K562 (cell line): Measurements from ENCODE around the gene TMEM53. TPM values are rescaled to one million over a fixed set of nuclear protein-coding genes. Genes with fewer than 3 reads are reported as not detected.

Experiments
- ATAC-seq: fragments of 200-7000 bp; cut with Tn5 transposase; 3 replicates; pipeline ENCODE4 v1.9.1; 2020; ENCODE audit warnings: moderate library complexity
- BruUV-seq: library from RNA; stranded (reverse); fragments of 400-500 nt; replicated peaks from 2 replicates; lab custom pipeline; 2021; lab: Mats Ljungman, UMichigan
- CTCF ChIA-PET: fragments of 300-600 bp; formaldehyde crosslinking; extraction: SDS; loops from one replicate; lab custom pipeline; 2021; ENCODE audit warnings: low intra/inter-chr PET ratio; lab: Yijun Ruan, JAX
- POLR2A ChIA-PET: fragments of 300-600, 350-650 bp; sonication (Branson Sonifier 250); formaldehyde crosslinking; extraction: SDS; loops from one replicate; lab custom pipeline; 2021; ENCODE audit warnings: antibody characterized with exemption, inconsistent platforms; lab: Yijun Ruan, JAX
- DNase-seq, 4 experiments: peaks; one replicate each; pipeline versions ENCODE4 v3.0.0 to v3.0.0-alpha.2; 2011 to 2018; ENCODE audit warnings: low spot score in 3 of 4, mixed read lengths in 3 of 4; ENCODE audit errors: extremely low read depth in 1 of 4
- FAIRE-seq: peaks from 2 replicates; lab custom pipeline; 2011; peaks lifted over from hg19 to GRCh38; lab: Jason Lieb, UNC
- H2AFZ ChIP-seq: 2 replicates; pipeline ENCODE4 v1.6.0; 2011; ENCODE audit warnings: low read depth, low read length, control low read depth, inconsistent platforms
- H3K27ac ChIP-seq: fragments of 200-600 bp; 3 replicates; pipeline ENCODE4 v1.8.0; 2011; ENCODE audit warnings: low read depth, mild to moderate bottlenecking, control low read depth, inconsistent platforms, low read length, moderate library complexity, mixed read lengths; ENCODE audit errors: extremely low read depth
- H3K27me3 ChIP-seq, 2 experiments: fragments of 300-600 bp in 1 of 2; 2 replicates in 1 of 2; 3 replicates in 1 of 2; pipeline versions ENCODE4 v1.6.0 to v1.8.0; 2011; ENCODE audit warnings: inconsistent platforms in 2 of 2, low read length in 2 of 2, mild to moderate bottlenecking in 1 of 2, mixed read lengths in 1 of 2, moderate library complexity in 1 of 2; ENCODE audit not compliant: control insufficient read depth in 2 of 2, insufficient read depth in 2 of 2
- H3K36me3 ChIP-seq: fragments of 300-600 bp; 3 replicates; pipeline ENCODE4 v1.8.0; 2011; ENCODE audit warnings: mild to moderate bottlenecking, low read length, inconsistent platforms; ENCODE audit not compliant: control insufficient read depth, insufficient read depth
- H3K4me1 ChIP-seq, 2 experiments: fragments of 200-600 bp in 1 of 2; replicated peaks in 1 of 2; 2 replicates in 1 of 2; 3 replicates in 1 of 2; pipeline versions ENCODE4 v1.5.1 to v1.8.0; 2011; ENCODE audit warnings: inconsistent platforms in 2 of 2, low read length in 2 of 2, mild to moderate bottlenecking in 1 of 2, mixed read lengths in 1 of 2, moderate library complexity in 1 of 2; ENCODE audit not compliant: control insufficient read depth in 2 of 2, insufficient read depth in 2 of 2
- H3K4me2 ChIP-seq: 2 replicates; pipeline ENCODE4 v1.6.1; 2011; ENCODE audit warnings: low read length, control low read depth, inconsistent platforms, mixed read lengths; ENCODE audit not compliant: insufficient read depth
- H3K4me3 ChIP-seq: fragments of 200-600 bp; sonication (generic), shearing (Covaris generic); 2 replicates; pipeline ENCODE4 v1.5.1; 2016; ENCODE audit warnings: control low read depth, inconsistent platforms
- H3K79me2 ChIP-seq: fragments of 200-600 bp; 3 replicates; pipeline ENCODE4 v1.8.0; 2011; ENCODE audit warnings: low read length, inconsistent platforms; ENCODE audit not compliant: control insufficient read depth, insufficient read depth
- H3K9ac ChIP-seq, 2 experiments: 2 replicates each; pipeline versions ENCODE4 v1.6.0 to v1.6.1; 2011; ENCODE audit warnings: low read depth in 2 of 2, low read length in 2 of 2, control low read depth in 1 of 2, inconsistent platforms in 1 of 2, mild to moderate bottlenecking in 1 of 2, mixed read lengths in 1 of 2; ENCODE audit not compliant: insufficient read depth in 1 of 2
- H3K9me1 ChIP-seq: one replicate; pipeline ENCODE4 v1.6.0; 2011; ENCODE audit warnings: inconsistent platforms, mild to moderate bottlenecking, low read length, moderate library complexity; ENCODE audit not compliant: control insufficient read depth, insufficient read depth
- H3K9me3 ChIP-seq: replicated peaks from 2 replicates; pipeline ENCODE4 v1.5.1; 2011; ENCODE audit warnings: low read depth, low read length, inconsistent platforms; ENCODE audit not compliant: control insufficient read depth, insufficient read depth
- H4K20me1 ChIP-seq: replicated peaks from 2 replicates; pipeline ENCODE4 v1.6.1; 2011; ENCODE audit warnings: low read length, inconsistent platforms, mixed read lengths; ENCODE audit not compliant: control insufficient read depth, insufficient read depth
- PBX2 ChIP-seq, 2 experiments: IDR thresholded peaks in 1 of 2; conservative IDR thresholded peaks in 1 of 2; 2 replicates each; pipeline ENCODE4 v1.6.1; 2016; ENCODE audit warnings: low read depth in 2 of 2, mild to moderate bottlenecking in 1 of 2, missing compliant biosample characterization in 1 of 2, missing genetic modification characterization in 1 of 2, moderate library complexity in 1 of 2
- RBM39 ChIP-seq: fragments of 200-400 bp; formaldehyde crosslinking; optimal IDR thresholded peaks from 2 replicates; pipeline ENCODE3; 2018; ENCODE audit warnings: low read depth, low read length
- TFAP4 ChIP-seq: sonication (generic); formaldehyde crosslinking; IDR thresholded peaks from 2 replicates; pipeline ENCODE4 v1.8.0; 2022; ENCODE audit warnings: missing genetic modification reagents, mild to moderate bottlenecking, moderate library complexity, borderline replicate concordance
- ZNF280A ChIP-seq: fragments of 450-650 bp; IDR thresholded peaks from 2 replicates; pipeline ENCODE4 v1.6.1; 2018; ENCODE audit warnings: mild to moderate bottlenecking, low read depth; ENCODE audit not compliant: partially characterized antibody
- ZNF408 ChIP-seq: fragments of 250-450 bp; sonication (Bioruptor Pico); IDR thresholded peaks from 2 replicates; pipeline ENCODE4 v1.4.0; 2020; ENCODE audit warnings: low read depth, mild to moderate bottlenecking, moderate library complexity
- ZNF431 ChIP-seq: sonication (generic); formaldehyde crosslinking; IDR thresholded peaks from 2 replicates; pipeline ENCODE4 v1.8.0; 2022; ENCODE audit warnings: mild to moderate bottlenecking, missing genetic modification reagents
- WGBS: fragments of 100-300 bp; shearing (Covaris generic); methylation state at CpG from one replicate; pipeline ENCODE4 v1.1.6; 2016; ENCODE audit warnings: low coverage, mixed read lengths; ENCODE audit not compliant: insufficient coverage; ENCODE audit errors: missing lambda C conversion rate; 5-methylcytosine and 5-hydroxymethylcytosine counted together
- in situ Hi-C: fragments of 300-500 bp; cut with MboI; formaldehyde crosslinking; loops from 4 replicates; pipeline ENCODE4 v1.15.0; 2018; ENCODE audit warnings: inconsistent platforms, mixed read lengths
- intact Hi-C: fragments of 100-400 bp; cut with micrococcal nuclease; formaldehyde crosslinking; loops from 2 replicates; pipeline ENCODE4 v1.14.2; 2022
- polyA plus RNA-seq, 8 experiments: library from polyadenylated mRNA; depleted of rRNA in 4 of 8; stranded (reverse) in 5 of 8; unstranded in 3 of 8; fragments of >200 nt; fragmentation: Nextera tagmentation in 2 of 8; fragmentation: Illumina TruSeq in 1 of 8; extraction: Ambion mirVana in 2 of 8; extraction: Trizol in 1 of 8; gene quantifications; 2 replicates each; pipeline versions ENCODE4 v1.2.1 to v1.2.3, GENCODE V29; 2011 to 2014; ENCODE audit warnings: inconsistent platforms in 1 of 8, missing spikeins in 1 of 8
- total RNA-seq, 7 experiments: library from RNA; depleted of rRNA in 6 of 7; stranded (reverse); fragments of >200 nt in 6 of 7; fragmentation: Illumina TruSeq in 2 of 7; extraction: Trizol in 2 of 7; gene quantifications; 2 replicates each; pipeline versions ENCODE4 v1.2.1 to v1.2.3, GENCODE V29; 2011 to 2021; ENCODE audit warnings: low replicate concordance in 1 of 7

The TMEM53 gene
- total and polyA plus RNA-seq, 9 of the 15 experiments (the other 6 are each of a cell fraction or from before 2014, with no cell fraction given) = 0.23 to 3.7 (median 2.0) TPM

GRCh38 chr1:44605914-44606615, 68.2 kb downstream of the TMEM53 start:
- 23% methylated on average over 12 of the region's 12 CpGs for WGBS
- ATAC-seq = no peak
- Histone ChIP-seq H3K4me3 (no peak overlapping the region), H3K4me2 (no peak overlapping the region), H3K27ac (no peak overlapping the region), H3K36me3 (no peaks in the 10 kb centered on the region), H3K9me3 (no peaks in the 10 kb centered on the region), H3K4me1 (peaks cover 19 to 27% of the 10 kb centered on the region in 2 experiments), H4K20me1 (peaks cover 3% of the 10 kb centered on the region; the same call in 1 of the 2 replicates), H3K27me3 (peaks cover 21 to 38% of the 10 kb centered on the region in 2 experiments; a peak in 4 of 5 replicates), H2AFZ (no peak overlapping the region), H3K9ac (no peak overlapping the region), H3K79me2 (no peaks in the 10 kb centered on the region), H3K9me1 (peaks cover 9% of the 10 kb centered on the region)
- BruUV-seq = no TSS peak
- no peak for FAIRE-seq
- no peak for DNase-seq
- in situ Hi-C loops = loop anchor here (5.0 kb wide), 1 partner anchor 46 kb away; no protein-coding TSS in a partner anchor
- TF ChIP-seq ZNF408 (CRISPR knock-in tag) (no peak), RBM39 (no peak), TFAP4 (CRISPR knock-in tag) (no peak), PBX2 (CRISPR knock-in tag; IDR thresholded peaks at IDR 0.05; ENCODE audit: low read depth) (no peak), PBX2 (tag; conservative IDR thresholded peaks at IDR 0.05; ENCODE audit: low read depth) (no peak), ZNF431 (CRISPR knock-in tag) (no peak), ZNF280A (no peak)
- ChIA-PET POLR2A (interaction anchor here (0.9 to 1.1 kb wide), 2 partner anchors 13 to 26 kb away, joined by 3 read pairs; no protein-coding TSS in a partner anchor), CTCF (no interaction called here)
- intact Hi-C loops = no loop called here
